NCI-H2227 (cell line): Measurements from ENCODE around the gene BICD2.
"Not testable (repeated sequence)": the region's sequence is repeated elsewhere in the genome, so short reads cannot be mapped to it uniquely, and the experiment has no call there.

ENCODE experiments used
- DNase-seq: peaks from one replicate; lab custom pipeline; 2025; ENCODE audit not compliant: unreplicated experiment; lab: John Stamatoyannopoulos, UW

The BICD2 gene

DNA sequence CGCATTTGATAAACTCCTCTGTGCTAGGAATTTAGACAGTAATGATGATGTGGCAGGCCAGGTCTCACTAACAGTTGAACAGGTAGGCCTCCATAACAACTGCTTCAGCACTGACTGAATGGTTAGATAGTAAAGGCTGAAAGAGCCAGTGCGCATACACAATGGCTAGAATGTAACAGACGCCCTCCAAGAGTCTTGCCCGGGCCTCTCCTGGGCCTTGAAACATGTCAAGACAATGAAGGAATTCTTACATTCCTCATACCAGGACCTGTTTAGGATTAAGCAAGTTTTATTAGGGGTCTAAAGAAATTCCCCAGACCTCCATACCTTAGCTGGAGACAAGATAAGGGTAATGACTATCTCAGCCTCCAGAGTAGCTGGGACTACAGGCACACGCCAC is 6.7 kb upstream of the BICD2 start:
- DNase-seq = no peak

DNA sequence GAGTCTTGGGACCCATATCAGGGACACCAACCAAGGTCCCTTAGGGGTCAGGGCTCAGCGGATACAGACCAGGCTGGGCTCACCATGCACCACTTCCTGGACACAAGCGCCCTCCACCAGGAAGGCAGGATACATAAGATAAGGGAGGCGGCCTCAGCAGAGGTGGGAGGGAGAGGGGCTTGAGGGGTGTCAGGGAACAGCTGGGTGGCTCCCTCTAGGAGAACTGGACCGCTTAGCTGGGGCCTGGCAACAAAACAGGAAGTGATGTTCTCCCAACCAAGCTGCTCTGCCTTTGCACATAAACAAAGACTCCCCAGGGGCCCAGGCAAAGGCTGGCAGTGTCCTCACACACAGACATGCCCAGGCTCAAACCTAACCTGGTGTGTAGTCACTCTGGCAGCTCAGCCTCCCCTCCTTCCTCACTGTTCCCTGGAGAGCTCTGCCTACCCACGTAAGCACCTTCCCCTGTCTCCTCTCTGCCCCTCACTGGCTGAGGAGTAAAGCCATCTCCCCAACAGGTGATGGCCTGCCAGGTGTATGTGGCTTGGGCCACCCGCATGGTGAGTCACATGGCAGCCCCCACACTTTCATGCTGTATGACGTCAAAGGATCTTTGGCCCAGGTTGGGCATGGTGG is 5.8 kb upstream of the BICD2 start:
- DNase-seq = no peak

DNA sequence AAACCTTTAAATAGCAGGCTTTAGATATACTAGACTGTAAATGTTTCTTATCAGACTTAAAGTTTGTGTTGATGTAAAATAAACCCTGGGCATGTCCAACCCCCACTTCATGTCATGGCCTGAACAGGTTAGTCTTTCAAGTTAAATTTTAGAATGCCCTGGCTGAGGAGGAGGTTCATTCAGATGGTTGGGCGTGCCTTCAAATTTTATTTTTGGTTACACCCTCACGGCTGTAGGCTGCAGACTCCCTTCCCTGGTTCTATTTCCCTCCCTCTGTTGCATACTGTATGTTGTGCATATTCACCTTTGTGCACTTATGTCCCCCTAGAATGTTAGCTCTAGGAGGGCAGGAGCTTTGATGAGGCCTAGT is 5.3 kb upstream of the BICD2 start:
- DNase-seq = no peak

DNA sequence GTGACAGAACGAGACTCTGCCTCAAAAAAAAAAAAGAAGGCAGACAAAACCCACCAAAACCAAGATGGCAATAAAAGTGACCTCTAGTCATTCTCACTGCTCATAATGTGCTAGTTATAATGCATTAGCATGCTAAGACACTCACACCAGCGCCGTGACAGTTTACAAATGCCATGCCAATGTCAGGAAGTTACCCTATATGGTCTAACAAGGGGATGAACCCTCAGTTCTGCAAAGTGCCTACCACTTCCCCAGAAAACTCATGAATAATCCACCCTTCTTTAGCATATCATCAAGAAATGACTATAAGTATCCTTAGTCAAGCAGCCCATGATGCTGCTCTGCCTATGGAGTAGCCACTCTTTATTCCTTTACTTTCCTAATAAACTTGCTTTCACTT is 4.7 kb upstream of the BICD2 start:
- DNase-seq = no peak

DNA sequence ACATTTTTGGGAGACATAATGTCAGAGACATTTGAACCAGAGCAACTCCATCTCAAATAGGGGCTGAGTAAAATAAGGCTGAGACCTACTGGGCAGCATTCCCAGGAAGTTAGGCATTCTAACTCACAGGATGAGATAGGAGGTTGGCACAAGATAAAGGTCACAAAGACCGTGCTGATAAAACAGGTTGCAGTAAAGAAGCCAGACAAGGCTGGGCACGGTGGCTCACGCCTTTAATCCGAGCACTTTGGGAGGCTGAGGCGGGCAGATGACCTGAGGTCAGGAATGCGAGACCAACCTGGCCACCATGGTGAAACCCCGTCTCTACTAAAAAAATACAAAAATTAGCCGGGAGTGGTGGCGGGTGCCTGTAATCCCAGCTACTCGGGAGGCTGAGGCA is 4.2 kb upstream of the BICD2 start:
- not testable (repeated sequence) for DNase-seq

DNA sequence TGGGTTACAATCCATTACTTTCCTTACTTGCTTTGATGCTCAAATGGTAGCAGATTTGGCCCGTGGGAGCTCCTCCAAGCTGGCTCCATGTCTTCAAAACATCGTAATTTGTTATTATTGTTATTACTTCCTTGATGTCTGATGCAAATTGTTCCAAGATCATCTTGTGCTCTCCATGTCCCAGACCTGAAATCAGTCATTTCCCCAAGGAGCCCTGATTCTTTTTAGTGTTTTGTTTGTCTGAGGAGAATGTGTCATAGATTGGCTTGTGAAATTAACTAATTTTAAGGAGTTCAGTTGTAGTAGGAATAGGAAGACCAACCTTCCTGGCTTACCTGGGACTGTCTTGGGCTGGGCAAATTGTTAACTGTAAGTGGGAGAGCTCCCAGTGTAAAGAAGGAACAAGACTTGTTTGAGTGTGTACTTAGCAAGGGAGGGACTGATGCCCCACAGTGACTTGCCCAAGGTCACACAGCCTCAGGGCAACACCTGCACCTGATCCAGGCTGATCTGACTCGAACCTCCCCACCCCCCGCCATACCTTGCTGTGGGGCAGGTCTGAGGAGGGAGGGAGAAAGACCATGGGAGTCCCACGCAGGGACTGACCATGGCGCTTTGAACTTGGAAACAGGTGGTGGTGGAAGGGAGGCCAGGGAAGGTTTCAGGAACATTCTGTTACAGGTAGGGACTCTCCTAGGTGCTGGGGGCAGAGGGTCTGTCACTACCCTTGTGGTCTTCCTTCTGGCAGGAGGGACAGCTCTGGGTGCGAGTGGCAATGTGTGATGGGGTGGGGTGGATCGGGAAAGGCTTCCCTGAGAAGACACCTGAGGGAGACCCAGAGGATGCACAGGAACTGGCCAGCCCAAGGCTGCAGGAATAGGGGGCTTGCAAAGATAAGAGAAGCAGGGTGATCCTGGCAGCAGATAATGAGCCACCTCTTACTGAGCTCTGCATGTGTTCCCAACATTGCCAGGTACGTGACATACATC is 2.7 kb upstream of the BICD2 start:
- no peak for DNase-seq

DNA sequence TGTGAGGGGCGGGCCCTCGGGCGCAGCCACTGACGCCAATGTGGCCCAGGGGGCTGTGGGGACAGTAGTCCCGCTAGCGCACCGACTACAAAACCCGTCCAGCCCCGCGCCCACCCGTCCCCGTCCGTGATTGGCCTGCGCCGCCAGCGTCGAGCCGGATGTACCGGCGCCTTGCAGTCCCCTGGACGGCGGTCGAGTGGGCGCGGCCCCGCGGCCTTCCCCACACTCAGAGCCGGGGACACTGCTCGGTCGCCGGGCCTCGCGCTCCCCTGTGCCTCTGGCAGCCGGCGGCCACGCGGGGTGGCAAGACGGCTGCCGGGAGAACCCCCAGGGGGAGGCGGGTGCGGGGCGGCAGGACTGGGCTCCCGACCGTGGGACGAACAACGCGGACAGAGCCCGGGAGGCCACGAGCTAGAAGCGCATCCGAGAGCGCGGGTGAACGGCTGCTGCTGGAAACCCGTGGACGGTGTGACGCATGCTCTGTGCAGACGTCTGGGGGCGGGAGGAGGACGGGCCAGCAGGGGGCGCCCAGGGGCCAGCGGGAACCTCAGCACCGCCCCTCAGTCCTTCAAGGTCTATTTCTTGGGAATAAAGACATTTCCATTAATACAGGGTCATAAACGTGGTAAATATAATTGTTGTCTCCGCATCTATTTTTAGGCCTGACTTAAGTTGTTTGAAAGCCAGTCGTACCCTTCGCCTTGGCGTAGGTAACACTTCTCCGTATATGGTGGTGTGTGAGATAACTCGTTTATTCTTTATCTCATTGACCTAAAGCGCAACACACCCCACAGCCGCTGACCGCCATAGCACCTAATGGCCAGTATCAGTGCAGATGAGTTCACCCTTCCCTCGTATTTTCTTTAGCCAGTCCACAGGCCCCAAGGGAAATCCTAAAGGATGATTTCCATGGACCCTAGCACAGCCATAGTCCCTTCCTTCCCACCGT is 629 bp upstream of the BICD2 start:
- DNase-seq = peak; percentile 96

DNA sequence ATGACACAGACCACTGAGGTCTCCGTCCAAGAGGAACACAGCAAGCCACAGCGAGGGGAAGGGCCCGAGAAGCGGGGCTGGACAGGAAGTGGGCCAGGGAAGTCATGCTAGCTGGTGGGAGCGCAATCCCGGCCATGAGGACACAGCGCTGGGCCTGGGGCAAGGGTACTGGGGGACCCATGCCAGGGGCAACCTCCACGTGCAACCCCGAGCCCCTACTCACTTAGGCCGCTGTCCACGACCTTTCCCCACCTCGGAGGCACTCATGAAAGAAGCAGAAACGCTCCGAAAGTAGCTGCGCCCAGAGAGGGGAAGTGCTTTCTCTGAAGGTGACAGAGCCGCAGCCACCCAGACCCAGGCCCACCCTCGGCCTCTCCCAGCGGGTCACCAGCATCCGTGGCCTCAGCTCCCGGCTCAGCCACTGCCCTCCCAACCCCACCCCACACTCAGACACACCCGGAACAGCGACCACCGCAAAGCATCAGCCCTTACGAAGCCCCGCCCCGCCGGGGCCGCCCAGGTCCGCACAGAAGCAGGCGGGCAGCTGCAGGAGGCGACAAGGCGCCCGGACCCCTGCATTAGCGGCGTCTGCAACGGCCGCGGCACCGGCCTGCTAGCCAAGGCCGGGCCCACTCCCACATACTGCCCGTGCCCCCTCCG is 782 bp downstream of the BICD2 start:
- peak; percentile 31 for DNase-seq

DNA sequence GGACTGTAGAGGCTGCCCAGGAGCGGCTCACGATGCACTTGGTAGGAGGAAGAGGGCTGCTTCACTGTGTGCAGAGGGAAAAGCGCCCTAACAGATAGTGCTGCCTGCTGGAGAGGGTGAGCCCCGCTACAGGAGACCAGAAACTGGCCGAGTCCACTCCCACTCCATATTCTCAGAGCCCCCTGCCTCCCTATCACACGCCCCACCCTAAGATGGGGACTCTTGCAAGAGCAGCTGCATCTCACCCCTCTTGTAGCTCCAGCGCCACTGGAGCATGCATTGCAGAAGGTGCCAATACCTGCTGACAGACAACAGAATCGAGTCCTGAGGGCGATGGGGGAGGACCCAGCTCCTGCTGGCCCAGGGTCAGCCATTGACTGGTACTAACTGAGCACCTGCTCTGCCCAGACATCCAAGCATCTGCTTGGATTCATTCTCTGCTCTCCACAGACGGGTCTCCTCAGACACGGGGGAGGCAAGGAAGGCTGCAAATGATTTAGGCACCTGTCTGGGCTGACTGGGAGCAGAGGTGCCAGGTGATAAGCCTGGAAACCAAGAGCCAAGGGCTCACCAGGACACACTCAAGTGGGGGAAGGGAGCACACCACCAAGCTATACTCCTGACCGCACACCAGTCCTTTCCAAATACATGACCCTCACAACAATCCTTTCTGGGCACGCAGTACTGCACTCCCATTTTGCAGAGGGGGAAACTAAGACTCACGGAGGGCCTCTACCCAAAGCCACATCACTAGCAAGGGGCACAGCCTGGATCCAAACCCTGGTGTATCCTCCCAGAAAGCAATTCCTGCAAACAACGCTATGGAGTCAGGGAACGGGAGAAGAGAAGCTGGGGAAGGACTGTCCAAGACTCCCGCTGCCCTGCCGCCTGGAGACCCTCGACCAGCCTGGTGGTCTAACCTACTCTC is 1.6 kb downstream of the BICD2 start:
- no peak for DNase-seq

DNA sequence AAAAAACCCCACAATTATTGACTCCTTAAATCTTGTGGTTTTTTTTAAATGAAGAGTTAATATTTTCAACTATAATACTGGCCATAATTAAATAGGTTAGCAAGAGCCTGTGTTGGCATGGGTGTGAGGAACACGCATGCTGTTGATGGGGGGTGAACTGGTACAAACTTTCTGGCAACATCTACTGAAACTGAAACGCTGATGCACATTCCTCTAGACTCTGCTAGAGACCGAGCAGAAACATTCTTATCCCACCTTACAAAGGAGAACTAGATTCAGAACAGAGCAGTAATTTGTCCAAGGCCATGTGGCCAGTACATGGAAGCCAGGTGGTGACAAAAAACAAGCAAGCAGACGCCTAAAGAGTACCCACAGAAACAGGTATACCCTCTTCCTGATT is 2.4 kb downstream of the BICD2 start:
- no peak for DNase-seq

DNA sequence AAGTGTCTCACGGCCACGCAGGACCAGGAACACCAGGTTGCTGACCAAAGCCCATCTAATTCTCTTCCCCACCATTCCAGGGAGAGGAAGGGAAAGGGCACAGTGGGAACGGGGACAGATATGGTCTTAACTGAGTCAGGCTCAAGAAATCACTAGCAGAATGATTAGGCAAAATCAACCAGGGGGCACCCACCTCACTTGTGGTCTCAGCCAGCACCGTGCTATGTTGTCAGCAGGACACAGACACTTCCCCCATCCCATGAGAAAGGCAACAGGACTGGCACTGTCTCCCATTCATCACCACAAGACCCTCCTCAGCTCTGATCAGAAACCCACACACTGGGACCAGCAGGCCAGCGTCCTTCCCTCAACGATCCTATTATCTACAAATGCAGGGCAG is 2.9 kb downstream of the BICD2 start:
- no peak for DNase-seq

DNA sequence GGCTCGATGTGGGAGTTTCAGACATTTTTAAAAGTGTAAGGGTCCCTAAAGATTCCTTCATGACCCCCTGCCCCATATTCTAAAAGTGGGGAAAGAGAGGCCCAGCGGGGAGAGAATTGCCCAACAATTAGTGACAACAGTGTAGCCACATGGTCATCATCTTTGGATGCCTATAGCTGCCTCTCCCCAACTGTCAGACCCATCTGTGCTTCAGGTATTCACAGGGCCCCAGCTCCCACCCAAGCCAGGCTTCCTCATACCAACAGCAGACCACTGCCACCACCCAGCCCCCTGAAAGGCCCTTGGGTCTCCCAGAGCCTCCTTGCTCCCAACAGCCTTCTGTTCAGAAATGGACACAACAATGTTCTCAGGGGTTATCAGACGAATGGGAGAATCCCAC is 4.1 kb downstream of the BICD2 start:
- DNase-seq = no peak

DNA sequence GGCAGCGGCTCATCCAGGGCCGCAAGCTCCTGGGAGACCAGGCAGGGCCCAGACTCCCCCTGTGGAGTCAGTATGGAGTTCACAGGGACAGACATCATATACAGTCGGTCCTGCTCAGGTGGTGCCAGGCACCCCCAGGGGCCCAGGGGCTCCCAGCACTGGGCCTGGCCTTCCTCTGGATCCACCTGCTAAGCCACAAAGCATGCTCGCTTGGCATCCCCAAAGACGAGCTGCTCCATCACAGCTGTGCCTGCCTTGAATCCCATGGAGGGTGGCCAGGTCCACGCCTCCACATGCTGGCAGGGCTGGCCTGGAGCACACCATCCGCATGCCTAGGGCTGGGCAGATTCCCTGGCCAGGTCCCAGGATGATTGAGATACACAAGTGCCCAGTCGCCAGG is 4.6 kb downstream of the BICD2 start:
- no peak for DNase-seq

DNA sequence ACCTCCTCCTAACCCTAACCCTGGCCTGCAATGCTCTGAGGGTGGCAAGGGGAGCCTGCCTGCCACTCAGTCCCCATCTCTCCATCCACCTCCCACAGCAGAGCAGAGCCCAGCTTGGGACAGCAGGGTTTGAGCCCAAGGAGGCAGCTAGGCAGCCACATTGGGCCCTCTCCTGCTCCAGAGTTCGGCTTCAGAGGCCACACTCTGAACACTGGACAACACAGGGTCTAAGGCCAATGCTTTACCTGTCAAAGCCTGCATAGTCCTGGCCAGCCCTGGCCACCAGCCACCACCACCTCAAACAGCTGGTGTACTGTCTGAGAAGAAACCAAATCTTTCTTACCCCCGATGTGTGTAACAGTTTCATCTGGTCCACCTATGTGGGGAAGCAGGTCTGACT is 5.2 kb downstream of the BICD2 start:
- DNase-seq = no peak

DNA sequence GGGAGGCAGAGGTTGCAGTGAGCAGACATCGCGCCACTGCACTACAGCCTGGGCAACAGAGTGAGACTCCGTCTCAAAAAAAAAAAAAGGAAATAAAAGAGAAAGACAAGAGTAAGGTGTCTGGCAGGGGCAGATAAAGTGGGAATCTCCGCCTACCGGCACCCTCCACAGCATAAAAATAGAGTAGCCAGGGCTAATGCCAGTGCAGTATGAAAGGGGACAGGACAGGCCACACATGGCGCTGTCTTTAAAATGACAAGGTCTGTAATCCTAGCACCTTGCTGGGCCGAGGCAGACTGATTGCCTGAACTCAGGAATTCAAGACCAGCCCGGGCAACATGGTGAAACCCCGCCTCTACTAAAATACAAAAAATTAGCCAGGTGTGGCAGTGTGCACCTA is 7.8 kb downstream of the BICD2 start:
- no peak for DNase-seq

DNA sequence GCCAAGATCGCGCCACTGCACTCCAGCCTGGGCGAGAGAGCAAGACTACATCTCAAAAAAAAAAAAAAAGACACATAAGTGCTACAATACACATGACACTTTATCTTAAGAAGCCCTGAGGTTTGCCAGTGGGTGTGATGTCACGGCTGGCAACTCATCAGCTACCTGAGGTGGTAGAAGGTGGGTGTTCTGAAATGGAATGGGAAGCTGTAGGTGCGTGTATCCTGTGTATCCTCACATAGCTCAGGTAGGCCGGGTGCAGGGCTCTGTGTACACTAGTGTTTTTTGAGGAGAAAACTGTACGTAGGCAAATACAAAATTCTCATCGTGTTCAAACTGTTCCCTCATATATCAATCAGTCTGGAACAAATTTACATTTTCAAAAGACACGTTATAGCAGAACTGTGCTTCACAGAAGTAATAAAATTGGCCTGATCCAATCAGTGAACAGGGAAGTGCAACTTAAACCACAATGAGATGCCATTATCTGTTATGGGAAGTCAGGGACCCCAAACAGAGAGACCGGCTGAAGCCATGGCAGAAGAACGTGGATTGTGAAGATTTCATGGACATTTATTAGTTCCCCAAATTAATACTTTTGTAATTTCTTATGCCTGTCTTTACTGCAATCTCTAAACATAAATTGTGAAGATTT is 10.4 kb downstream of the BICD2 start:
- no peak for DNase-seq

DNA sequence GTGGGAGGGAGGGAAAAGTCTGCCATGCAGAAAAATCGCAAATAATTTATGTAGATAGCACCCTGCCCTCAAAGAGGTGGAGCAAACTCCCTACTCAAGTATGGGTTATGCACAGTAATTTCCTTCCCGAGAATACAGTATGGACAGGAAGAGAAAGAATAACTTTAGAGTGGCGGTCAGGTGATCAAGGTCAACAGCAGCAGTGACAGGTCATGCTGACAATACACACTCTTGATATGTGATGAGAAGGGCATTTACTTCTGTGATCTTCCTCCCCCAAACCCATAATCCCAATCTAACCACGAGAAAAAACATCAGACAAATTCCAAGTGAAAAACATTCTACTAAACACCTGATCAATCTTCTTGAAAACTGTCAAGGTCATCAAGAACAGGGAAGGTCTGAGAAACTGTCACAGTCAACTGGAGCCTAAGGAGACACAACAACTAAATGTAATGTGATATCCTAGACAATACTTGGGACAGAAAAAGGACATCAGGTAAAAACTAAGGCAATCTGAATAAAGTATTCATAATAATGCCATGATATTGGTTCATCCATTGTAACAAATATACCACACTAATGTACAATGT is 11.7 kb downstream of the BICD2 start:
- no peak for DNase-seq

DNA sequence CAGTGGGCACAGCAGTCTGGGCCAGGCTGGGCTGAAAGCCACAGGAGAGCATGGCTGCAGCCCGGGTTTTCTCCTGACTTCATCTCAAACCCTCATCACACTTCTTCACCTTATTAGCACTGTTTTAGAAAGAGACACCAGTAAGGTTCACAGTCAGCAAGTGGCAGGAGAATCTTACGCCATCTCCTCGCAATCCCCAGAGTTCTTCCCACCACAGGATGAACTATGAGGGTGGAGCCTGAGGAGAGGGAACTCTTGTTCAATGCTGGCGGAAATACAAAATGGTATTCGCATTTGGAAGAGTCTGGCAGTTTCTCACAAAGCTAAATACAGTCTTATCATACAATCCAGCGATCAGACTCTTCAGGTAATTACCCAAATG is 14.7 kb downstream of the BICD2 start:
- no peak for DNase-seq
